GM20431 (cell line): ENCODE measurements around the gene SVEP1.
"Not testable (repeated sequence)": the region's sequence is repeated elsewhere in the genome, so short reads cannot be mapped to it uniquely, and the experiment has no call there.

ENCODE experiments used
- in situ Hi-C: fragments of 300-500 bp; cut with MseI, MboI; formaldehyde crosslinking; loops from one replicate; pipeline ENCODE4 v1.15.0; 2020; ENCODE audit warnings: low sequenced_read_pairs; ENCODE audit not compliant: unreplicated experiment

The SVEP1 gene

GRCh38 chr9:110532908-110533665 lies 46.5 kb downstream of the SVEP1 start:
- in situ Hi-C loops = no loop called here

- in situ Hi-C loops = no loop called here
These were observed 47.8 kb downstream of the SVEP1 start for GRCh38 chr9:110531776-110532175.

GRCh38 chr9:110531241-110531640 lies 48.3 kb downstream of the SVEP1 start:
- in situ Hi-C loops = not testable (repeated sequence)

GRCh38 chr9:110528645-110529044 lies 50.9 kb downstream of the SVEP1 start:
- in situ Hi-C loops = no loop called here

GRCh38 chr9:110526426-110526825 lies 53.1 kb downstream of the SVEP1 start:
- in situ Hi-C loops = no loop called here

- in situ Hi-C loops = no loop called here
These were observed 58.3 kb downstream of the SVEP1 start for GRCh38 chr9:110521206-110521605.

GRCh38 chr9:110520120-110520701 lies 59.3 kb downstream of the SVEP1 start:
- in situ Hi-C loops = no loop called here

GRCh38 chr9:110517483-110517882 lies 62.1 kb downstream of the SVEP1 start:
- in situ Hi-C loops = no loop called here

GRCh38 chr9:110514897-110515296 lies 64.6 kb downstream of the SVEP1 start:
- in situ Hi-C loops = no loop called here

GRCh38 chr9:110512817-110513216 lies 66.7 kb downstream of the SVEP1 start:
- in situ Hi-C loops = no loop called here

- in situ Hi-C loops = no loop called here
These were observed 69.7 kb downstream of the SVEP1 start for GRCh38 chr9:110509792-110510191.

GRCh38 chr9:110502842-110503241 lies 76.7 kb downstream of the SVEP1 start:
- in situ Hi-C loops = no loop called here

GRCh38 chr9:110499608-110500007 lies 79.9 kb downstream of the SVEP1 start:
- in situ Hi-C loops = no loop called here

GRCh38 chr9:110487196-110487595 lies 92.3 kb downstream of the SVEP1 start:
- in situ Hi-C loops = no loop called here

- in situ Hi-C loops = no loop called here
These were observed 93.3 kb downstream of the SVEP1 start for GRCh38 chr9:110486218-110486617.

GRCh38 chr9:110479481-110479880 lies 100.1 kb downstream of the SVEP1 start:
- in situ Hi-C loops = no loop called here

GRCh38 chr9:110476251-110476650 lies 103.3 kb downstream of the SVEP1 start:
- in situ Hi-C loops = no loop called here

GRCh38 chr9:110472111-110472510 lies 107.4 kb downstream of the SVEP1 start:
- in situ Hi-C loops = no loop called here

- in situ Hi-C loops = no loop called here
These were observed 110.6 kb downstream of the SVEP1 start for GRCh38 chr9:110468950-110469349.

GRCh38 chr9:110465190-110465589 lies 114.4 kb downstream of the SVEP1 start:
- in situ Hi-C loops = no loop called here

GRCh38 chr9:110464321-110464720 lies 115.2 kb downstream of the SVEP1 start:
- in situ Hi-C loops = no loop called here

- in situ Hi-C loops = no loop called here
These were observed 116.0 kb downstream of the SVEP1 start for GRCh38 chr9:110463499-110463898.
